ENCODE measurements around the gene IKZF3.
"Not testable (repeated sequence)": the region's sequence is repeated elsewhere in the genome, so short reads cannot be mapped to it uniquely, and the experiment has no call there.

The IKZF3 gene

DNA sequence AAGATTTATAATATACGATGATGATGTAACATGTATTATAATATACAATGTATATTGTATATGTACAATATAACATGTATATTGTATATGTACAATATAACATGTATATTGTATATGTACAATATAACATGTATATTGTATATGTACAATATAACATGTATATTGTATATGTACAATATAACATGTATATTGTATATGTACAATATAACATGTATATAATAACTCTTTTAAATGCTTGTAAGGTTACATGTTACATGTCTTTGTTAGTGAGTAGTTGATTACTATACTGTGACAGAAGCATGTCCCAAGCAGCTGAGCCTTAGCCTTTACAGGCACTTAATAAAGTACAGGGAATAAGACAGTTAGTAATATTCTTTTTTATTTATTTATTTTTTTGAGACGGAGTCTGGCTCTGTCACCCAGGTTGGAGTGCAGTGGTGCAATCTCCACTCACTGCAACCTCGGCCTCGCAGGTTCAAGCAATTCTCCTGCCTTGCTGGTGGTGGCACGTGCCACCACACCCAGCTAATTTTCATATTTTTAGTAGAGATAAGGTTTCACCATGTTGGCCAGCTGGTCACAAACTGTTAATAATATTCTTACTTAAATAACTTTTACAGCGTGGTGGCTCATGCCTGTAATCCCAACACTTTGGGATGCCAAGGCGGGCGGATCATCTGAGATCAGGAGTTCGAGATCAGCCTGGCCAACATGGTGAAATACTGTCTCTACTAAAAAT lies 8.0 kb downstream of the IKZF3 start:
- H3K36me3 ChIP-seq (ENCODE audit: control insufficient read depth in 2 of 2, insufficient read depth in 1 of 2, low read length in 2 of 2); H3K4me3 ChIP-seq (ENCODE audit: low read depth, low read length); H3K4me1 ChIP-seq (ENCODE audit: control insufficient read depth, insufficient read depth, low read length); CTCF ChIA-PET; POLR2A ChIA-PET; H3K9me3 ChIP-seq (ENCODE audit: control insufficient read depth, insufficient read depth, low read depth, low read length); H3K27ac ChIP-seq (ENCODE audit: extremely low read depth, low read depth, low read length): not testable (repeated sequence)
- 0 out of 2 replicates have a peak, but pooled peaks have one; percentile 24 for TF ChIP-seq ZNF623 (tag by site-specific recombination; IDR thresholded peaks at IDR 0.05)

DNA sequence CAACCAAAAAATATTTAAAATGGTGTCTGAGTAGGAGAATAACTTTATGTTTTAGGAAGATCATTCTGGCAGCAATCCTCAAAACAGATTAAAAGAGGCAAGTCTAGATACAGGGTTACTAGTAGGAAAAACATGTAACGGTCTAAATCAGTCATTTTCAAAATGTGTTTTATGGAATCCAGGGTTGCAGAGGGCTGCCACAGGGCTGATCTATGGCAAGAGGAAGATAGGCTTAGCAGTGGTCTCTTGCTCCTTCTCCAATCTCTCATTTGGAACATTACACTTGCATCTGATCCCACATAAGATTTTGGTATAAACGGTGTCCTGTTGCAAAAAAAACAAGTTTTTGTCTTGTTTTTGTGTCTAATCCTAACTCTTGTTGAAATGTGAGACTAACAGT lies 9.2 kb downstream of the IKZF3 start:
- Histone ChIP-seq H3K9me3 (ENCODE audit: control insufficient read depth, insufficient read depth, low read depth, low read length) (no peaks in the 10 kb centered on the region), H3K36me3 (ENCODE audit: control insufficient read depth in 2 of 2, insufficient read depth in 1 of 2, low read length in 2 of 2) (no peaks in the 10 kb centered on the region), H3K27ac (ENCODE audit: extremely low read depth, low read depth, low read length) (no peak overlapping the region), H3K4me3 (ENCODE audit: low read depth, low read length) (no peak overlapping the region), H3K4me1 (ENCODE audit: control insufficient read depth, insufficient read depth, low read length) (0 out of 2 replicates have a peak, but pooled peaks cover 2% of the 10 kb centered on the region)
- CTCF ChIA-PET, result no interaction called here
- TF ChIP-seq, protein P1, sequence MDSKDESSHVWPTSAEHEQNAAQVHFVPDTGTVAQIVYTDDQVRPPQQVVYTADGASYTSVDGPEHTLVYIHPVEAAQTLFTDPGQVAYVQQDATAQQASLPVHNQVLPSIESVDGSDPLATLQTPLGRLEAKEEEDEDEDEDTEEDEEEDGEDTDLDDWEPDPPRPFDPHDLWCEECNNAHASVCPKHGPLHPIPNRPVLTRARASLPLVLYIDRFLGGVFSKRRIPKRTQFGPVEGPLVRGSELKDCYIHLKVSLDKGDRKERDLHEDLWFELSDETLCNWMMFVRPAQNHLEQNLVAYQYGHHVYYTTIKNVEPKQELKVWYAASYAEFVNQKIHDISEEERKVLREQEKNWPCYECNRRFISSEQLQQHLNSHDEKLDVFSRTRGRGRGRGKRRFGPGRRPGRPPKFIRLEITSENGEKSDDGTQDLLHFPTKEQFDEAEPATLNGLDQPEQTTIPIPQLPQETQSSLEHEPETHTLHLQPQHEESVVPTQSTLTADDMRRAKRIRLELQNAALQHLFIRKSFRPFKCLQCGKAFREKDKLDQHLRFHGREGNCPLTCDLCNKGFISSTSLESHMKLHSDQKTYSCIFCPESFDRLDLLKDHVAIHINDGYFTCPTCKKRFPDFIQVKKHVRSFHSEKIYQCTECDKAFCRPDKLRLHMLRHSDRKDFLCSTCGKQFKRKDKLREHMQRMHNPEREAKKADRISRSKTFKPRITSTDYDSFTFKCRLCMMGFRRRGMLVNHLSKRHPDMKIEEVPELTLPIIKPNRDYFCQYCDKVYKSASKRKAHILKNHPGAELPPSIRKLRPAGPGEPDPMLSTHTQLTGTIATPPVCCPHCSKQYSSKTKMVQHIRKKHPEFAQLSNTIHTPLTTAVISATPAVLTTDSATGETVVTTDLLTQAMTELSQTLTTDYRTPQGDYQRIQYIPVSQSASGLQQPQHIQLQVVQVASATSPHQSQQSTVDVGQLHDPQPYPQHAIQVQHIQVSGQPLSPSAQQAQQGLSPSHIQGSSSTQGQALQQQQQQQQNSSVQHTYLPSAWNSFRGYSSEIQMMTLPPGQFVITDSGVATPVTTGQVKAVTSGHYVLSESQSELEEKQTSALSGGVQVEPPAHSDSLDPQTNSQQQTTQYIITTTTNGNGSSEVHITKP (tag by site-specific recombination; IDR thresholded peaks at IDR 0.05), result 0 out of 2 replicates have a peak, but pooled peaks have one; percentile 51
- TF ChIP-seq ZNF843 (tag by site-specific recombination; IDR thresholded peaks at IDR 0.05), result no peak
- no peak for TF ChIP-seq TCF7L2 (IDR thresholded peaks at IDR 0.05; ENCODE audit: borderline replicate concordance, low read depth, low read length)
- no peak for TF ChIP-seq ZNF132 (tag by site-specific recombination; IDR thresholded peaks at IDR 0.05; ENCODE audit: borderline replicate concordance)
- POLR2A ChIA-PET, result no interaction called here

DNA sequence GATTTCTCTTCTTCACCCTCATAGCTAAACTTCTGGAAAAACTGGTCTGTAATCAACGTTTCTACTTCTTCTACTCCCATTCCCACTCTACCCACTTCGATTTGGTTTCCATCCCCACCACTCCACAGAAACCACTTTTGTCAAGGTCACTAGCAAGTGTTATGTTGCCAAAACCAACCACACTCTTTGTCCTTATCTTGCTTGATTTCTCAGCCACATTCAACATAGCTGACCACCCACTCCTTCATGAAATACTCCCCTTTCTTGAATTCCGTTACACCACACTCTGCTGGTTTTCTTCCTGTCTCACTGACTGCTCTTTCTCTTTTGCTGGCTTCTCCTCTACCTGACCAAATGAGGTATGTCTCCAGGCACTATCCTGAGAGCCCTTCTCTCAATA lies 11.9 kb downstream of the IKZF3 start:
- H3K4me3 ChIP-seq (ENCODE audit: low read depth, low read length), result no peak overlapping the region
- H3K27ac ChIP-seq (ENCODE audit: extremely low read depth, low read depth, low read length), result no peak overlapping the region
- H3K36me3 ChIP-seq (ENCODE audit: control insufficient read depth in 2 of 2, insufficient read depth in 1 of 2, low read length in 2 of 2), result no peaks in the 10 kb centered on the region; a peak in 1 of 3 replicates
- ChIA-PET CTCF (no interaction called here), POLR2A (no interaction called here)
- TF ChIP-seq EGR2 (tag by site-specific recombination; IDR thresholded peaks at IDR 0.05; ENCODE audit: low read depth) (peak; percentile 56), ZNF391 (tag by site-specific recombination; IDR thresholded peaks at IDR 0.05; ENCODE audit: borderline replicate concordance, low read depth) (no peak), ZFHX2 (tag by site-specific recombination; conservative IDR thresholded peaks at IDR 0.05) (peak; percentile 63)
- TF ChIP-seq, protein P1 (tag by site-specific recombination; IDR thresholded peaks at IDR 0.05), result no peak
- no peaks in the 10 kb centered on the region for H3K9me3 ChIP-seq (ENCODE audit: control insufficient read depth, insufficient read depth, low read depth, low read length)
- peaks cover 18% of the 10 kb centered on the region for H3K4me1 ChIP-seq (ENCODE audit: control insufficient read depth, insufficient read depth, low read length)

DNA sequence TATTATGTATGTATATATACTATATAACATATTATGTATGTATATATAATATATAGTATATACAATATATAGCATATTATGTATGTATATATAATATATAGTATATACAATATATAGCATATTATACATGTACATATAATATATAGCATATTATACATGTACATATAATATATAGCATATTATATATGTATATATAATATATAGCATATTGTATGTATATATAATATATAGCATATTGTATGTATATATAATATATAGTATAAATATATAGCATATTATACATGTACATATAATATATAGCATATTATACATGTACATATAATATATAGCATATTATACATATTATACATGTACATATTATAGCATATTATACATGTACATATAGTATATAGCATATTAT lies 13.9 kb downstream of the IKZF3 start:
- H3K9me3 ChIP-seq (ENCODE audit: control insufficient read depth, insufficient read depth, low read depth, low read length); H3K36me3 ChIP-seq (ENCODE audit: control insufficient read depth in 2 of 2, insufficient read depth in 1 of 2, low read length in 2 of 2); H3K4me3 ChIP-seq (ENCODE audit: low read depth, low read length); CTCF ChIA-PET; POLR2A ChIA-PET; H3K27ac ChIP-seq (ENCODE audit: extremely low read depth, low read depth, low read length): not testable (repeated sequence)
- peaks cover 27% of the 10 kb centered on the region for H3K4me1 ChIP-seq (ENCODE audit: control insufficient read depth, insufficient read depth, low read length)
- TF ChIP-seq ZNF623 (tag by site-specific recombination; IDR thresholded peaks at IDR 0.05), result 0 out of 2 replicates have a peak, but pooled peaks have one; percentile 10
